Parathyroid adenoma (tissue), 2 donors: ENCODE measurements around the gene PLCH1.

Experiments
- H2AFZ ChIP-seq: fragments of 300-600 bp; sonication (generic); one replicate; pipeline ENCODE4 v1.7.0; 2017; ENCODE audit warnings: antibody characterized with exemption, mild to moderate bottlenecking
- H3K27ac ChIP-seq: fragments of 300-600 bp; sonication (generic); one replicate; pipeline ENCODE4 v1.7.0; 2017
- H3K27me3 ChIP-seq: fragments of 300-600 bp; sonication (generic); one replicate; pipeline ENCODE4 v1.7.0; 2017; ENCODE audit warnings: low read length; ENCODE audit not compliant: control insufficient read depth, insufficient read depth
- H3K36me3 ChIP-seq: fragments of 300-600 bp; sonication (generic); one replicate; pipeline ENCODE4 v1.7.0; 2017; ENCODE audit warnings: low read length; ENCODE audit not compliant: control insufficient read depth, insufficient read depth
- H3K4me1 ChIP-seq: fragments of 300-600 bp; sonication (generic); one replicate; pipeline ENCODE4 v1.7.0; 2017; ENCODE audit warnings: control low read depth
- H3K4me2 ChIP-seq: fragments of 300-600 bp; sonication (generic); one replicate; pipeline ENCODE4 v1.7.0; 2017; ENCODE audit warnings: low read length
- H3K4me3 ChIP-seq: fragments of 300-600 bp; sonication (generic); one replicate; pipeline ENCODE4 v1.7.0; 2017; ENCODE audit warnings: low read depth, low read length
- H3K79me2 ChIP-seq: fragments of 300-600 bp; sonication (generic); one replicate; pipeline ENCODE4 v1.7.0; 2017; ENCODE audit warnings: control low read depth
- H3K9ac ChIP-seq: fragments of 300-600 bp; sonication (generic); one replicate; pipeline ENCODE4 v1.7.0; 2017; ENCODE audit warnings: mild to moderate bottlenecking
- H3K9me3 ChIP-seq: fragments of 300-600 bp; sonication (generic); one replicate; pipeline ENCODE4 v1.7.0; 2017; ENCODE audit warnings: low read length; ENCODE audit not compliant: control insufficient read depth
- TF ChIP-seq, protein P1 (sequence below): fragments of 300-600 bp; sonication (generic); IDR thresholded peaks from one replicate; pipeline ENCODE4 v1.7.0; 2017; ENCODE audit warnings: antibody characterized with exemption, mild to moderate bottlenecking
- donor health status: primary hyperparathyroidism.

PLCH1 gene

DNA sequence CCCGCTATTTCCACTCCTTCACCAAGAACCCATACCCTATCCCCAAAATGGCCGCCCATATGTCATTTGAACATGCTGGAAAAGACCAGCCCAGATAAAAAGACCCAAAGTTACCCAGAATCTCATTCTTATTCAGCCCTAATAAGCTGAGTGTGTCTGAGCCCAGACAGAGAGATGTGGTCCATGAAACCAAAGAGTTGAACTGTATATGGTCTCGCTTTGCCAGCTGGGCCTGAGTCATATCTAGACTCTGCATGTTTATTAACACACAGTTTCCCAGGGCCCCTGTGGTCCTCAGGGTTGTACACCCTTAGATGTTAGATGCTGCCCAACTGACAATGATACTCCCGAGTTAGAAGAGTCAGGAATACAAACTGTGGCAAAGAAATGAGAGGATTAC is 249.5 kb downstream of the PLCH1 start:
- Histone ChIP-seq H3K9ac (no peak overlapping the region), H3K79me2 (no peaks in the 10 kb centered on the region)
- TF ChIP-seq, protein P1, sequence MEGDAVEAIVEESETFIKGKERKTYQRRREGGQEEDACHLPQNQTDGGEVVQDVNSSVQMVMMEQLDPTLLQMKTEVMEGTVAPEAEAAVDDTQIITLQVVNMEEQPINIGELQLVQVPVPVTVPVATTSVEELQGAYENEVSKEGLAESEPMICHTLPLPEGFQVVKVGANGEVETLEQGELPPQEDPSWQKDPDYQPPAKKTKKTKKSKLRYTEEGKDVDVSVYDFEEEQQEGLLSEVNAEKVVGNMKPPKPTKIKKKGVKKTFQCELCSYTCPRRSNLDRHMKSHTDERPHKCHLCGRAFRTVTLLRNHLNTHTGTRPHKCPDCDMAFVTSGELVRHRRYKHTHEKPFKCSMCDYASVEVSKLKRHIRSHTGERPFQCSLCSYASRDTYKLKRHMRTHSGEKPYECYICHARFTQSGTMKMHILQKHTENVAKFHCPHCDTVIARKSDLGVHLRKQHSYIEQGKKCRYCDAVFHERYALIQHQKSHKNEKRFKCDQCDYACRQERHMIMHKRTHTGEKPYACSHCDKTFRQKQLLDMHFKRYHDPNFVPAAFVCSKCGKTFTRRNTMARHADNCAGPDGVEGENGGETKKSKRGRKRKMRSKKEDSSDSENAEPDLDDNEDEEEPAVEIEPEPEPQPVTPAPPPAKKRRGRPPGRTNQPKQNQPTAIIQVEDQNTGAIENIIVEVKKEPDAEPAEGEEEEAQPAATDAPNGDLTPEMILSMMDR: no peak

DNA sequence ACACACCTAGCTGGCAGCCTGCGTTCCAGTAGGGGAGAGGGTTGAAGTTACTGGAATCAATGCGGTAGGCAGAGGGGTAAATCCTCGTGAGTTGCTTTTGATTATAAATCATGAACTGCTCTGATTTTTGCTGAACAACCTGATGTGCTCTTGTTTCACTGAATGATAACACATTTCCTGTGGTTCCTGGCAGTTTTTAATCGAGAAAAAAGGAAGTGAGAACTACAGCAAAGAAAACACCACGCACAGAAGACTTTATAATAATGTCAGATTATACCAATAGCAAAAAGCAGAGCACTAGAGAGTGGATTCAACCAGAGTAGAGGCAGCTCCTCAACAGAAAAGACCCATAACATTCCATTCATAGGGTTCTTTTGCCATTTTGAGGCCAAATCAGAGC is 250.5 kb downstream of the PLCH1 start:
- no peaks in the 10 kb centered on the region for H3K27me3 ChIP-seq
- no peak overlapping the region for H2AFZ ChIP-seq
- TF ChIP-seq, protein P1: no peak
- no peak overlapping the region for H3K27ac ChIP-seq
- no peaks in the 10 kb centered on the region for H3K79me2 ChIP-seq
- no peaks in the 10 kb centered on the region for H3K4me1 ChIP-seq
- H3K9ac ChIP-seq: no peak overlapping the region
- no peak overlapping the region for H3K4me2 ChIP-seq
- H3K4me3 ChIP-seq: no peak overlapping the region
- H3K9me3 ChIP-seq: no peaks in the 10 kb centered on the region
- no peaks in the 10 kb centered on the region for H3K36me3 ChIP-seq

More for the DNA sequence above, 249.5 kb downstream of the PLCH1 start:
- Histone ChIP-seq H2AFZ (no peak overlapping the region), H3K27me3 (no peaks in the 10 kb centered on the region), H3K36me3 (no peaks in the 10 kb centered on the region), H3K27ac (no peak overlapping the region), H3K4me3 (no peak overlapping the region), H3K9me3 (no peaks in the 10 kb centered on the region), H3K4me1 (no peaks in the 10 kb centered on the region), H3K4me2 (no peak overlapping the region)

DNA sequence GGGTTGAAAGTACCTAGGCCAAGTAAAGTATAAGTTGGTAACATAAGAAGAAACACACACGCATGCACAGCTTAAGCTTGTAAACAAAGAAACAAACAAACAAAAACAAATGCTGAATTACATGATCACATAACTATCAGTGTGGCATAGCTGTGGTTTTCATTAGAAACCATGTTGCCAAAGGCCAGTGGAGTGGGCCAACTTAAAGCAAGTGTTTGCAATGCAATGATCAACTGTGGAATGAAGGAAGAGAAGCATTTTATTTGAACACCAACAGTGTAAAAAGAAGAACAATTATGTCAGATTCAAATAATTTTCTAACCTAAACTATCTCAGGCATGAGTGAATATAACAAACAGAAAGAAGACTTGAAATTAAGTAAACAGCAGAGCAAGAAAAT is 252.0 kb downstream of the PLCH1 start:
- no peak overlapping the region for H3K9ac ChIP-seq
- no peak overlapping the region for H3K4me3 ChIP-seq
- no peak overlapping the region for H2AFZ ChIP-seq
- H3K36me3 ChIP-seq: no peaks in the 10 kb centered on the region
- H3K79me2 ChIP-seq: no peaks in the 10 kb centered on the region
- H3K27ac ChIP-seq: no peak overlapping the region
- H3K27me3 ChIP-seq: no peaks in the 10 kb centered on the region
- H3K4me2 ChIP-seq: no peak overlapping the region
- no peaks in the 10 kb centered on the region for H3K4me1 ChIP-seq
- TF ChIP-seq, protein P1: no peak
- H3K9me3 ChIP-seq: no peaks in the 10 kb centered on the region

DNA sequence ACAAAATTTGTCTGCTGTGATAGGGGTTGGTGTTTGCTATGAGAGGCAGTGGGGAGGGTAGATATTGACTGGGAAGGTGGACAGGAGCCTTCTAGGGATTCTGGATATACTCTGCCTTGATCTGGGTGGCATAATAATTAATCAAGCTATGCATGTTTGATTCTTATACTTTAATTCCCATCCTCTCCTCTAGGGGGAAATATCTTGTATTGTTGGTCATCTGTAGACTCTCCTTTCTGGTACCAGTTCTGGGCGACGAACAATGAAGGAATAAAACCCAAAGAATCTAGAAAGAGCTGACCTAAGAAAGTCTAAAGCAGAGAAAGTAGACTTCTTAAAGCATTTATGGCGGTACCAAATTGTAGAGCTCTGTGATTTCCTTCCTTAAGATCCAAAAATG is 253.2 kb downstream of the PLCH1 start:
- no peaks in the 10 kb centered on the region for H3K36me3 ChIP-seq
- no peak overlapping the region for H3K27ac ChIP-seq
- no peaks in the 10 kb centered on the region for H3K4me1 ChIP-seq
- H3K9me3 ChIP-seq: no peaks in the 10 kb centered on the region
- no peaks in the 10 kb centered on the region for H3K27me3 ChIP-seq
- no peaks in the 10 kb centered on the region for H3K79me2 ChIP-seq
- H3K4me2 ChIP-seq: no peak overlapping the region
- no peak overlapping the region for H3K9ac ChIP-seq
- TF ChIP-seq, protein P1: no peak
- H3K4me3 ChIP-seq: no peak overlapping the region
- no peak overlapping the region for H2AFZ ChIP-seq

DNA sequence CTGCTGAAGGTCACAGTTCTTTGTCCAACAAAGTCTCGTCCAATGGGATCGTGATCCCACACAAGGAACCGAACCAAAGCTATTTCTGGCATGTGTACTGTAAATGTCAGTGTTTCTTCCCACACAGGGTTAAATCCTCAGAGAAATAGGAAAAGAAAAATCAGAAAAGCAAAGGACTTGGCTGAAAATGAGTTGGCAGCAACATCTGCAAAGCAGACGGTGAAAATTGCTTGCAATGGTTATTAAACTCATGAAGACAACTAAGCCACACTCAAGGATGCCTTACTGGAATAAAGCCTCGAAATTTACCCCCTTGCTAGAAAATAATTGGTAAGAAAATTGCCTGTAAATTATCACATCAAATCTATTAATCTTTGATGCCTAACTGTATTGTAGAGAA is 256.2 kb downstream of the PLCH1 start:
- Histone ChIP-seq H3K4me3 (no peak overlapping the region), H2AFZ (no peak overlapping the region), H3K79me2 (no peaks in the 10 kb centered on the region), H3K4me1 (no peaks in the 10 kb centered on the region), H3K27ac (no peak overlapping the region), H3K27me3 (no peaks in the 10 kb centered on the region), H3K4me2 (no peak overlapping the region), H3K9me3 (no peaks in the 10 kb centered on the region), H3K36me3 (no peaks in the 10 kb centered on the region), H3K9ac (no peak overlapping the region)
- TF ChIP-seq, protein P1: no peak
